Keratinocyte (primary cell): Measurements from ENCODE around the gene ASTN2. TPM values are rescaled to one million over a fixed set of nuclear protein-coding genes. Genes with fewer than 3 reads are reported as not detected.

Experiments
- DNase-seq: peaks from one replicate; pipeline ENCODE4 v3.0.0-alpha.2; 2011; ENCODE audit warnings: low read depth, missing footprints, low spot score
- FAIRE-seq: peaks from 2 replicates; lab custom pipeline; 2011; peaks lifted over from hg19 to GRCh38; lab: Jason Lieb, UNC
- H2AFZ ChIP-seq: 2 replicates; pipeline ENCODE4 v1.6.0; 2012; ENCODE audit warnings: low read length, control low read depth, inconsistent platforms; ENCODE audit not compliant: control insufficient read depth
- H3K27ac ChIP-seq: 2 replicates; pipeline ENCODE4 v1.5.1; 2011; ENCODE audit warnings: low read length; ENCODE audit not compliant: control insufficient read depth, insufficient read depth
- H3K27me3 ChIP-seq: 3 replicates; pipeline ENCODE4 v1.6.0; 2011; ENCODE audit warnings: low read length; ENCODE audit not compliant: control insufficient read depth, insufficient read depth; ENCODE audit errors: extremely low read depth
- H3K36me3 ChIP-seq, 2 experiments: 2 replicates in 1 of 2; 3 replicates in 1 of 2; pipeline ENCODE4 v1.5.1; 2011; ENCODE audit warnings: low read length in 2 of 2, mild to moderate bottlenecking in 1 of 2; ENCODE audit not compliant: control insufficient read depth in 2 of 2, insufficient read depth in 2 of 2; ENCODE audit errors: extremely low read depth in 1 of 2
- H3K4me1 ChIP-seq: 3 replicates; pipeline ENCODE4 v1.5.1; 2011; ENCODE audit warnings: low read length; ENCODE audit not compliant: control insufficient read depth, insufficient read depth; ENCODE audit errors: extremely low read depth
- H3K4me2 ChIP-seq: 3 replicates; pipeline ENCODE4 v1.6.0; 2011; ENCODE audit warnings: low read depth, low read length; ENCODE audit not compliant: control insufficient read depth, insufficient read depth; ENCODE audit errors: extremely low read depth
- H3K4me3 ChIP-seq, 3 experiments: fragments of 200-600 bp in 1 of 3; sonication (generic) in 1 of 3; 2 replicates in 2 of 3; 3 replicates in 1 of 3; pipeline ENCODE4 v1.5.1; 2011 to 2016; ENCODE audit warnings: low read length in 3 of 3, mild to moderate bottlenecking in 3 of 3, control low read depth in 2 of 3, inconsistent platforms in 1 of 3, low read depth in 1 of 3, mixed read lengths in 1 of 3, mixed run types in 1 of 3, moderate library complexity in 1 of 3; ENCODE audit not compliant: control insufficient read depth in 2 of 3, insufficient read depth in 2 of 3; ENCODE audit errors: extremely low read depth in 1 of 3
- H3K79me2 ChIP-seq: 2 replicates; pipeline ENCODE4 v1.6.0; 2012; ENCODE audit warnings: low read length; ENCODE audit not compliant: control insufficient read depth, insufficient read depth
- H3K9ac ChIP-seq: 3 replicates; pipeline ENCODE4 v1.6.0; 2011; ENCODE audit warnings: low read length; ENCODE audit not compliant: control insufficient read depth, insufficient read depth; ENCODE audit errors: extremely low read depth
- H3K9me1 ChIP-seq: 3 replicates; pipeline ENCODE4 v1.6.0; 2011; ENCODE audit warnings: low read length; ENCODE audit not compliant: control insufficient read depth, insufficient read depth; ENCODE audit errors: extremely low read depth
- H3K9me3 ChIP-seq: 2 replicates; pipeline ENCODE4 v1.5.1; 2012; ENCODE audit warnings: low read depth, low read length; ENCODE audit not compliant: control insufficient read depth
- H4K20me1 ChIP-seq: 3 replicates; pipeline ENCODE4 v1.6.0; 2011; ENCODE audit warnings: low read length; ENCODE audit not compliant: control insufficient read depth, insufficient read depth; ENCODE audit errors: extremely low read depth
- EZH2 ChIP-seq: IDR thresholded peaks from one replicate; pipeline ENCODE4 v1.6.1; 2012; ENCODE audit warnings: inconsistent platforms, mild to moderate bottlenecking, low read length, moderate library complexity
- dilution Hi-C: fragments of 300-500 bp; cut with MboI; formaldehyde crosslinking; loops from one replicate; pipeline ENCODE4 v1.7.0; 2020; ENCODE audit warnings: low sequenced_read_pairs; ENCODE audit not compliant: extremely low pct_ligation_motif_present
- polyA plus RNA-seq, 5 experiments: library from polyadenylated mRNA; depleted of rRNA in 3 of 5; stranded (reverse) in 3 of 5; stranded (forward) in 1 of 5; unstranded in 1 of 5; fragments of >200 nt; gene quantifications; 1 replicate in 1 of 5; 2 replicates in 3 of 5; 3 replicates in 1 of 5; pipeline versions ENCODE4 v1.2.1 to v1.2.3, GENCODE V29; 2011 to 2012; ENCODE audit warnings: missing spikeins in 2 of 5, low read depth in 1 of 5, low replicate concordance in 1 of 5
- TF ChIP-seq, protein P1 (sequence below), 3 experiments: IDR thresholded peaks in 1 of 3; conservative IDR thresholded peaks in 1 of 3; optimal IDR thresholded peaks in 1 of 3; 2 replicates in 2 of 3; 3 replicates in 1 of 3; pipeline versions ENCODE3 to v1.5.1; 2011; ENCODE audit warnings: low read length in 3 of 3, mild to moderate bottlenecking in 3 of 3, moderate library complexity in 2 of 3, control low read depth in 1 of 3, inconsistent platforms in 1 of 3; ENCODE audit not compliant: insufficient read depth in 2 of 3; ENCODE audit errors: extremely low read depth in 1 of 3

ASTN2 gene
- polyA plus RNA-seq, 1 donor (not counting 4 experiments of a cell fraction or from before 2014, with no cell fraction given): 0.31 TPM

GRCh38 chr9:116717150-116717549, 697.7 kb downstream of the ASTN2 start:
- no peak for DNase-seq
- Histone ChIP-seq H3K9ac (no peak overlapping the region), H3K79me2 (no peaks in the 10 kb centered on the region), H3K27ac (no peak overlapping the region), H2AFZ (no peak overlapping the region), H4K20me1 (no peaks in the 10 kb centered on the region), H3K27me3 (no peaks in the 10 kb centered on the region), H3K36me3 (no peaks in the 10 kb centered on the region), H3K4me1 (no peaks in the 10 kb centered on the region), H3K9me1 (no peaks in the 10 kb centered on the region), H3K4me3 (no peak overlapping the region), H3K9me3 (no peaks in the 10 kb centered on the region), H3K4me2 (no peak overlapping the region)
- TF ChIP-seq EZH2: no peak
- TF ChIP-seq, protein P1, sequence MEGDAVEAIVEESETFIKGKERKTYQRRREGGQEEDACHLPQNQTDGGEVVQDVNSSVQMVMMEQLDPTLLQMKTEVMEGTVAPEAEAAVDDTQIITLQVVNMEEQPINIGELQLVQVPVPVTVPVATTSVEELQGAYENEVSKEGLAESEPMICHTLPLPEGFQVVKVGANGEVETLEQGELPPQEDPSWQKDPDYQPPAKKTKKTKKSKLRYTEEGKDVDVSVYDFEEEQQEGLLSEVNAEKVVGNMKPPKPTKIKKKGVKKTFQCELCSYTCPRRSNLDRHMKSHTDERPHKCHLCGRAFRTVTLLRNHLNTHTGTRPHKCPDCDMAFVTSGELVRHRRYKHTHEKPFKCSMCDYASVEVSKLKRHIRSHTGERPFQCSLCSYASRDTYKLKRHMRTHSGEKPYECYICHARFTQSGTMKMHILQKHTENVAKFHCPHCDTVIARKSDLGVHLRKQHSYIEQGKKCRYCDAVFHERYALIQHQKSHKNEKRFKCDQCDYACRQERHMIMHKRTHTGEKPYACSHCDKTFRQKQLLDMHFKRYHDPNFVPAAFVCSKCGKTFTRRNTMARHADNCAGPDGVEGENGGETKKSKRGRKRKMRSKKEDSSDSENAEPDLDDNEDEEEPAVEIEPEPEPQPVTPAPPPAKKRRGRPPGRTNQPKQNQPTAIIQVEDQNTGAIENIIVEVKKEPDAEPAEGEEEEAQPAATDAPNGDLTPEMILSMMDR (optimal IDR thresholded peaks at IDR 0.05 in 1 of 3, IDR thresholded peaks at IDR 0.05 in 1 of 3, conservative IDR thresholded peaks at IDR 0.05 in 1 of 3; ENCODE audit: extremely low read depth in 1 of 3, insufficient read depth in 2 of 3, low read length in 3 of 3): no peak
- no peak for FAIRE-seq
- dilution Hi-C loops: no loop called here

GRCh38 chr9:116716438-116716837, 698.4 kb downstream of the ASTN2 start:
- Histone ChIP-seq H3K4me1 (no peaks in the 10 kb centered on the region), H3K9ac (no peak overlapping the region), H3K27ac (no peak overlapping the region), H3K27me3 (no peaks in the 10 kb centered on the region), H3K36me3 (no peaks in the 10 kb centered on the region), H3K9me3 (no peaks in the 10 kb centered on the region), H3K79me2 (no peaks in the 10 kb centered on the region), H3K4me2 (no peak overlapping the region), H3K9me1 (no peaks in the 10 kb centered on the region), H3K4me3 (no peak overlapping the region), H2AFZ (no peak overlapping the region), H4K20me1 (no peaks in the 10 kb centered on the region)
- DNase-seq (no peak), FAIRE-seq (no peak)
- TF ChIP-seq EZH2: no peak
- TF ChIP-seq, protein P1 (optimal IDR thresholded peaks at IDR 0.05 in 1 of 3, IDR thresholded peaks at IDR 0.05 in 1 of 3, conservative IDR thresholded peaks at IDR 0.05 in 1 of 3; ENCODE audit: extremely low read depth in 1 of 3, insufficient read depth in 2 of 3, low read length in 3 of 3): no peak
- dilution Hi-C loops: no loop called here
